Posterior cingulate gyrus (tissue), 11 donors: ENCODE data around the gene TNFRSF21.
"Not testable (repeated sequence)": the region's sequence is repeated elsewhere in the genome, so short reads cannot be mapped to it uniquely, and the experiment has no call there.

Experiments
- DNase-seq, 10 donors: peaks; one replicate each; pipeline versions ENCODE4 v3.0.0 to v3.0.0-alpha.2; 2020 to 2021; ENCODE audit warnings: mixed read lengths in 3 of 10
- intact Hi-C: fragments of 100-400 bp; cut with DNase I; formaldehyde crosslinking; loops from one replicate; pipeline ENCODE4 v1.15.1; 2023

The TNFRSF21 gene

GRCh38 chr6:47323321-47323720 is 13.6 kb upstream of the TNFRSF21 start:
- DNase-seq: no peak
- intact Hi-C loops: no loop called here

- DNase-seq: no peak
- intact Hi-C loops: no loop called here
These were observed 11.9 kb upstream of the TNFRSF21 start for GRCh38 chr6:47321577-47321976.

GRCh38 chr6:47319867-47320266 is 10.2 kb upstream of the TNFRSF21 start:
- DNase-seq: no peak
- intact Hi-C loops: no loop called here

- DNase-seq: no peak
- intact Hi-C loops: no loop called here
These were observed 9.7 kb upstream of the TNFRSF21 start for GRCh38 chr6:47319382-47319781.

- DNase-seq: no peak
- intact Hi-C loops: no loop called here
These were observed 8.7 kb upstream of the TNFRSF21 start for GRCh38 chr6:47318236-47318989.

- intact Hi-C loops: not testable (repeated sequence)
These were observed 5.5 kb upstream of the TNFRSF21 start for GRCh38 chr6:47315181-47315580.

GRCh38 chr6:47310131-47310480 is 401 bp upstream of the TNFRSF21 start:
- DNase-seq: no peak

More at GRCh38 chr6:47315181-47315580, 5.5 kb upstream of the TNFRSF21 start:
- not testable (repeated sequence) for DNase-seq

GRCh38 chr6:47308552-47309290 is 984 bp downstream of the TNFRSF21 start:
- intact Hi-C loops: loop anchor here (5.0 to 10.0 kb wide), 2 partner anchors 64 to 461 kb away; no protein-coding TSS in a partner anchor
- peak in 8 of 10 donors; percentile 16 to 89 (median 30) for DNase-seq

More at GRCh38 chr6:47310131-47310480, 401 bp upstream of the TNFRSF21 start:
- intact Hi-C loops: loop anchor here (1.0 kb wide), 1 partner anchor 213 kb away; no protein-coding TSS in a partner anchor

GRCh38 chr6:47308198-47308517 is 1.5 kb downstream of the TNFRSF21 start:
- DNase-seq: no peak

GRCh38 chr6:47307362-47308197 is 2.1 kb downstream of the TNFRSF21 start:
- intact Hi-C loops: loop anchor here (5.0 to 10.0 kb wide), 2 partner anchors 63 to 460 kb away; no protein-coding TSS in a partner anchor
- DNase-seq: no peak

More at GRCh38 chr6:47308198-47308517, 1.5 kb downstream of the TNFRSF21 start:
- intact Hi-C loops: loop anchor here (5.0 to 10.0 kb wide), 2 partner anchors 63 to 461 kb away; no protein-coding TSS in a partner anchor

- no peak for DNase-seq
- intact Hi-C loops: loop anchor here (5.0 to 10.0 kb wide), 2 partner anchors 62 to 460 kb away; no protein-coding TSS in a partner anchor
These were observed 2.8 kb downstream of the TNFRSF21 start for GRCh38 chr6:47306887-47307286.

- DNase-seq: no peak
- intact Hi-C loops: loop anchor here (10.0 kb wide), 1 partner anchor 59 kb away; no protein-coding TSS in a partner anchor
These were observed 5.8 kb downstream of the TNFRSF21 start for GRCh38 chr6:47303861-47304260.

GRCh38 chr6:47303342-47303741 is 6.4 kb downstream of the TNFRSF21 start:
- intact Hi-C loops: loop anchor here (10.0 kb wide), 1 partner anchor 59 kb away; no protein-coding TSS in a partner anchor
- no peak for DNase-seq

- intact Hi-C loops: loop anchor here (10.0 kb wide), 1 partner anchor 57 kb away; no protein-coding TSS in a partner anchor
- no peak for DNase-seq
These were observed 7.7 kb downstream of the TNFRSF21 start for GRCh38 chr6:47302043-47302442.

- no peak for DNase-seq
- intact Hi-C loops: loop anchor here (10.0 kb wide), 1 partner anchor 57 kb away; no protein-coding TSS in a partner anchor
These were observed 8.3 kb downstream of the TNFRSF21 start for GRCh38 chr6:47301441-47301840.

GRCh38 chr6:47300417-47300816 is 9.3 kb downstream of the TNFRSF21 start:
- intact Hi-C loops: loop anchor here (10.0 kb wide), 1 partner anchor 56 kb away; no protein-coding TSS in a partner anchor
- DNase-seq: no peak

GRCh38 chr6:47299965-47300364 is 9.7 kb downstream of the TNFRSF21 start:
- intact Hi-C loops: loop anchor here (10.0 kb wide), 1 partner anchor 55 kb away; no protein-coding TSS in a partner anchor
- DNase-seq: no peak

GRCh38 chr6:47298475-47298874 is 11.2 kb downstream of the TNFRSF21 start:
- no peak for DNase-seq
- intact Hi-C loops: no loop called here

- no peak for DNase-seq
- intact Hi-C loops: no loop called here
These were observed 14.7 kb downstream of the TNFRSF21 start for GRCh38 chr6:47294990-47295389.

GRCh38 chr6:47292944-47293343 is 16.8 kb downstream of the TNFRSF21 start:
- intact Hi-C loops: no loop called here

More at GRCh38 chr6:47292944-47293343, 16.8 kb downstream of the TNFRSF21 start:
- no peak for DNase-seq
